WI38 (cell line): ENCODE measurements around the gene DRD3.

Experiments used
- H3K4me3 ChIP-seq: 2 replicates; pipeline ENCODE4 v1.5.1; 2011; ENCODE audit warnings: low read depth, mild to moderate bottlenecking, control low read depth, low read length
- TF ChIP-seq, protein P1 (sequence below): IDR thresholded peaks from 2 replicates; pipeline ENCODE4 v1.5.1; 2012; ENCODE audit warnings: low read depth, mild to moderate bottlenecking, control low read depth, low read length

The DRD3 gene

DNA sequence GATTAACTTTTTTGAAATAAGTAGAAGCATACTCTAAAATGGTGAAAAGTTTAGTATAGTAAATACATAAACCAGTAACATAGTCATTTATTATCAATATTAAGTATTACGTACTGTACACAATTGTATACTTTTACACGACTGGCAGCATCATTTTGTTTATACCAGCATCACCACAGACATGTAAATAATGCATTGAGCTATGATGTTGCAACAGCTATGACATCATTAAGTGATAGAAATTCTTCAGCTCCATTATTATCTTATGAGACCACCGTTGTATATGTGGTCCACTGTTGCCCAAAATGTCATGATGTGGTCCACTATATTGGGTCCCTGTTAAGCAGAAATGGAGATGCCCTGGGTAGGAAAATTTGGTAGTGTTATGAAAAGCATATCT, 51.3 kb downstream of the DRD3 start:
- no peak overlapping the region for H3K4me3 ChIP-seq
- TF ChIP-seq, protein P1, sequence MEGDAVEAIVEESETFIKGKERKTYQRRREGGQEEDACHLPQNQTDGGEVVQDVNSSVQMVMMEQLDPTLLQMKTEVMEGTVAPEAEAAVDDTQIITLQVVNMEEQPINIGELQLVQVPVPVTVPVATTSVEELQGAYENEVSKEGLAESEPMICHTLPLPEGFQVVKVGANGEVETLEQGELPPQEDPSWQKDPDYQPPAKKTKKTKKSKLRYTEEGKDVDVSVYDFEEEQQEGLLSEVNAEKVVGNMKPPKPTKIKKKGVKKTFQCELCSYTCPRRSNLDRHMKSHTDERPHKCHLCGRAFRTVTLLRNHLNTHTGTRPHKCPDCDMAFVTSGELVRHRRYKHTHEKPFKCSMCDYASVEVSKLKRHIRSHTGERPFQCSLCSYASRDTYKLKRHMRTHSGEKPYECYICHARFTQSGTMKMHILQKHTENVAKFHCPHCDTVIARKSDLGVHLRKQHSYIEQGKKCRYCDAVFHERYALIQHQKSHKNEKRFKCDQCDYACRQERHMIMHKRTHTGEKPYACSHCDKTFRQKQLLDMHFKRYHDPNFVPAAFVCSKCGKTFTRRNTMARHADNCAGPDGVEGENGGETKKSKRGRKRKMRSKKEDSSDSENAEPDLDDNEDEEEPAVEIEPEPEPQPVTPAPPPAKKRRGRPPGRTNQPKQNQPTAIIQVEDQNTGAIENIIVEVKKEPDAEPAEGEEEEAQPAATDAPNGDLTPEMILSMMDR: no peak

DNA sequence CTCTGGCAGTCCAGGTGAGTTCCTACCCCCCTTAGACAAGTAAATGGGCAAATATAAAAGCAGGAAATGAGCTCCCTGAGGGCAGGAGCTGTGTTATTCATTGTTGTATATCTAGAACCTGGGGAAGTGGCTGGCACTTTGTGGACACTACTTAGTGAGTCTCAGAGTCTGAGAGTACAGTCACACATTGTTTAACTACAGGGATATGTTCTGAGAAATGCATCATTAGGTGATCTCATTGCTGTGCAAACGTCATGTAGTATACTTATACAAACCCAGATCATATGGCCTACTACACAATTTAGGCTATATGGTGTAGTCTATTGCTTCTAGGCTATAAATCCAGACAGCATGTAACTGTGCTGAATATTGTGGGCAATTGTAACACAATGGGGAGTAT, 52.4 kb downstream of the DRD3 start:
- TF ChIP-seq, protein P1: no peak
- H3K4me3 ChIP-seq: no peak overlapping the region

DNA sequence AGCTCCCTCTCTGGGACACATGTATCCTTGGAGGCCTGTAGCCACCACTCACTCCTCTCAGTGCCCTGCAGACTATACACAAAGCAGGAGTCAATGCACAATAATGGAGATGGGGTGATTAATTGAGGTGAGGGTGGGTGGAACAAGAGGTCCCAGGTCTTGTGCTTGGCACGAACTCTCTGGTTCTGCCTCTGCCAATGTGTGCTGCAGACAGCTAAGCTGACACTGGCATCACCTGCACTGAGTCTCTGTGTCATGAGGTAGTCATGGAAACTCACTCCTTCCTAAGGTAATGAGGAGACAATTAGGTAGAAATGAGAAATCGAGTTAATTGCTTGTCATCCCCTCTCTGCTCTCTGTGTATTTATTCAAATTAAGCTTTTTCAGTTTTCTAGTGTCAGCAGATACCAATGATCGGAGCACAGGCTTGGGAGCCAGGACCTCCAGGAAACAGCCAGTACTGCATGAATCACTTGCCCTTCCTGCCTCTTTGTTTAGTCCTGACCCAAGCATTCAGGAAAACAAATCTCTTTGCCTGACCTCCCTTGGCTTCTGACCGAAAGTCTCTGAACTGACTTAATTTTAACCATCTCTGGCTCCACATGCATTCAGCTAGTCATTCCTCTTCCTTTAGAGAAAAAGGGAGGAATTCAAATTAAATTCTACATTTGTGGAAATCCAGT, 56.7 kb downstream of the DRD3 start:
- TF ChIP-seq, protein P1: no peak
- H3K4me3 ChIP-seq: no peak overlapping the region

- H3K4me3 ChIP-seq: no peak overlapping the region
- TF ChIP-seq, protein P1: no peak
Observed at GRCh38 chr3:114120211-114120610, 58.6 kb downstream of the DRD3 start.

DNA sequence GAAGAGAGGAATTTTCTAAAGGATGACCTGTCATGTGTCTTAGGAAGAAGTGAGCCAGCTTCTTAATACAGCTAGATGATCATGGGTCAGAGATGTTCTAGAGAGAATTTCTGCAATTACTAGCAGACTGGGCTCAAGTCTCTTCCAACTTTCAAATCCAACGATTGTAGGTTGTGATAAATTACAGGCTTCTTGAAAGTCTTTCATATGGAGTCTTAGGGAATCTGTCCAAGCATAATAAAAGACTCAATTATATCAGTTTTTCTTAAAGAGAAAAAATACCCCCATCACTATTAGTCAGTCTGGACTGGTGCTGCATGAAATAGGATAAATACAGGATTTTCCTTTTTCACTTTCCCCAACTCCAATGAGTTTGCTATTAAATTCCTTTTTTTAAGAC, 59.1 kb downstream of the DRD3 start:
- TF ChIP-seq, protein P1: no peak

GRCh38 chr3:114115143-114115542, 63.7 kb downstream of the DRD3 start:
- no peak overlapping the region for H3K4me3 ChIP-seq
- TF ChIP-seq, protein P1: no peak

More for the DNA sequence above, 59.1 kb downstream of the DRD3 start:
- no peak overlapping the region for H3K4me3 ChIP-seq

DNA sequence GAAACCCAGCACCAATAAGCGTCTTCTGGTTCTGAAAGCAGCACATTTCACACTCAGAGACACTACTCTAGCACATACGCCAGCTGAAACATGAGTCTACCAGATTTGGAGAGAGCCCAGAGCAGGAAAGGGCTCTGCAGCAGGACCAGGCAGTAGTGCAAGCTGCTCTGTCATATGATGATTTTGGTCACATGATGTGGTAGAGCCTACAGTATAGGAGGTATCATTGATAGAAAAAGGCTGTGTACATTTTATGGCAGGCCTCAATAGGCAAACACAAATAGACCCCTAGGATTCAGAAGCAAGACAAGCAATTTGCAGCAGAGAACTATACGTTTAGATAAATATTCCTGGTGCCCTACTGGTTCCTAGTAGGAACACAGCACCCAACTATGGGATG, 64.1 kb downstream of the DRD3 start:
- TF ChIP-seq, protein P1: no peak
- no peak overlapping the region for H3K4me3 ChIP-seq
